Body of pancreas (tissue), 4 donors: ENCODE results near the gene PITPNC1. TPM values are rescaled to one million over a fixed set of nuclear protein-coding genes. Genes with fewer than 3 reads are reported as not detected.

ENCODE experiments used
- ATAC-seq: fragments of 150-250 bp; one replicate; pipeline ENCODE4 v1.9.1; 2016
- DNase-seq, 4 donors: peaks; one replicate each; pipeline ENCODE4 v3.0.0-alpha.2; 2019
- H3K27ac ChIP-seq, 4 donors: fragments of 200-600 bp; sonication (generic); 1 replicate in 3 of 4; 2 replicates in 1 of 4; pipeline versions ENCODE4 v1.5.1 to v1.6.1; 2016 to 2019; ENCODE audit warnings: mild to moderate bottlenecking in 1 of 4, mixed read lengths in 1 of 4, moderate library complexity in 1 of 4
- H3K27me3 ChIP-seq, 2 donors: fragments of 200-600 bp; sonication (generic); one replicate each; pipeline ENCODE4 v1.6.0; 2016; ENCODE audit warnings: mild to moderate bottlenecking in 1 of 2
- H3K36me3 ChIP-seq, 2 donors: fragments of 200-600 bp; sonication (generic); replicated peaks in 1 of 2; 2 replicates each; pipeline ENCODE4 v1.5.1; 2016; ENCODE audit warnings: low read depth in 2 of 2; ENCODE audit not compliant: insufficient read depth in 1 of 2
- H3K4me1 ChIP-seq: fragments of 200-600 bp; sonication (generic); one replicate; pipeline ENCODE4 v1.6.0; 2016
- H3K4me3 ChIP-seq, 2 donors: fragments of 200-600 bp; sonication (generic); 1 replicate in 1 of 2; 2 replicates in 1 of 2; pipeline ENCODE4 v1.5.1; 2016 to 2019
- H3K9me3 ChIP-seq, 3 donors: fragments of 200-600 bp; sonication (generic); 1 replicate in 2 of 3; 2 replicates in 1 of 3; pipeline ENCODE4 v1.5.1; 2016
- POLR2A ChIP-seq, 3 donors: fragments of 450-650 bp; IDR thresholded peaks; one replicate each; pipeline ENCODE4 v1.6.1; 2016; ENCODE audit warnings: antibody characterized with exemption in 3 of 3, mild to moderate bottlenecking in 2 of 3
- WGBS, 2 donors: methylation state at CpG; one replicate each; pipeline ENCODE4 v1.1.5; 2017; 5-methylcytosine and 5-hydroxymethylcytosine counted together
- intact Hi-C: fragments of 100-400 bp; cut with DNase I; formaldehyde crosslinking; loops from one replicate; pipeline ENCODE4 v1.15.1; 2023
- total RNA-seq, 2 donors: library from RNA; depleted of rRNA; stranded (reverse); fragments of >200 nt; gene quantifications; one replicate each; pipeline ENCODE4 v1.1.0, GENCODE V29; 2016
- TF ChIP-seq, protein P1 (sequence below), 7 experiments: fragments of 450-650 bp in 4 of 7; fragments of 200-600 bp in 3 of 7; sonication (generic) in 3 of 7; IDR thresholded peaks; one replicate each; pipeline ENCODE4 v1.5.1; 2016 to 2019; ENCODE audit warnings: antibody characterized with exemption in 7 of 7

The PITPNC1 gene
- total RNA-seq, 2 donors from 2014 or later = 11.9 to 17.5 TPM

DNA sequence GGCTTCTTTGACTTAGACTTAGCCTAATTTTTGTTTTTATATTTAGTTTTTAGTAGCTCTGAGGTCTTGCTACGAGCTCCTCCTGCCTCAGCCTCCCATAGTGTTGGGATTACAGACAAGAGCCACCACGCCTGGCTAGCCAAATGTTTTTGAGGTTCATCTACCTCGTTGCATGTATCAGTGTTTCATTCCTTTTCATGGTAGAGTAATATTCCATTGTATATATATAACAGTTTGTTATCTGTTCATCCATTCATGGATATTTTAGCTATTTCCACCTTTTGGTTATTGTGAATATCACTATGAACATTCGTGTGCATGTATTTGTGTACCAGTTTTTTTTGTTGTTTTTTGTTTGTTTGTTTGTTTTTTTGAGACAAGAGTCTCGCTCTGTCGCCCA, 352.8 kb downstream of the PITPNC1 start:
- no peak overlapping the region for H3K27ac ChIP-seq
- H3K4me3 ChIP-seq = no peak overlapping the region
- intact Hi-C loops = no loop called here
- no peak for ATAC-seq
- DNase-seq = no peak
- TF ChIP-seq, protein P1, sequence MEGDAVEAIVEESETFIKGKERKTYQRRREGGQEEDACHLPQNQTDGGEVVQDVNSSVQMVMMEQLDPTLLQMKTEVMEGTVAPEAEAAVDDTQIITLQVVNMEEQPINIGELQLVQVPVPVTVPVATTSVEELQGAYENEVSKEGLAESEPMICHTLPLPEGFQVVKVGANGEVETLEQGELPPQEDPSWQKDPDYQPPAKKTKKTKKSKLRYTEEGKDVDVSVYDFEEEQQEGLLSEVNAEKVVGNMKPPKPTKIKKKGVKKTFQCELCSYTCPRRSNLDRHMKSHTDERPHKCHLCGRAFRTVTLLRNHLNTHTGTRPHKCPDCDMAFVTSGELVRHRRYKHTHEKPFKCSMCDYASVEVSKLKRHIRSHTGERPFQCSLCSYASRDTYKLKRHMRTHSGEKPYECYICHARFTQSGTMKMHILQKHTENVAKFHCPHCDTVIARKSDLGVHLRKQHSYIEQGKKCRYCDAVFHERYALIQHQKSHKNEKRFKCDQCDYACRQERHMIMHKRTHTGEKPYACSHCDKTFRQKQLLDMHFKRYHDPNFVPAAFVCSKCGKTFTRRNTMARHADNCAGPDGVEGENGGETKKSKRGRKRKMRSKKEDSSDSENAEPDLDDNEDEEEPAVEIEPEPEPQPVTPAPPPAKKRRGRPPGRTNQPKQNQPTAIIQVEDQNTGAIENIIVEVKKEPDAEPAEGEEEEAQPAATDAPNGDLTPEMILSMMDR (IDR thresholded peaks at IDR 0.05) = no peak
- no peak for TF ChIP-seq POLR2A (IDR thresholded peaks at IDR 0.05)
- no peaks in the 10 kb centered on the region for H3K9me3 ChIP-seq
- H3K36me3 ChIP-seq = peaks cover 6 to 37% of the 10 kb centered on the region in 2 donors
- H3K4me1 ChIP-seq = no peaks in the 10 kb centered on the region
- H3K27me3 ChIP-seq = no peaks in the 10 kb centered on the region
- 92 to 93% methylated on average over 6 of the region's 6 CpGs for WGBS, 2 donors

DNA sequence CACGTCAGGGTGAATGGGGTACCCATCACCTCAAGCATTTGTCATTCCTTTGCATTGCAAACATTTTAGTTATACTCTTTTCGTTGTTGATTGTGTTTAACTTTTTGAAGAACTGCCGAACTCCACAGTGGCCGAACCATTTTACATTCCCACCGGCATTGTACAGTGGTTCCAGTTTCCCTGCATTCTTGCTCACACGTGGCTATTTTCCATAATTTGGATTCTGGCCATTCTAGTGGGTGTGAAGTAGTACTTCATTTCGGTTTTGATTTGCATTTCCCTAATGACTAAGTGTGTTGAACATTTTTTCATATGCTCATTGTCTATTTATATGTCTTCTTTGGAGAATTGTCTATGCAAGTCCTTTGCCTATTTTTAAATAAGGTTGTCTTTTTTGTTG, 353.6 kb downstream of the PITPNC1 start:
- H3K4me1 ChIP-seq = no peaks in the 10 kb centered on the region
- TF ChIP-seq POLR2A (IDR thresholded peaks at IDR 0.05) = no peak
- TF ChIP-seq, protein P1 (IDR thresholded peaks at IDR 0.05) = no peak
- H3K27ac ChIP-seq = no peak overlapping the region
- DNase-seq = no peak
- ATAC-seq = no peak
- whole genome bisulfite sequencing, 2 donors = 81 to 82% methylated on average over 7 of the region's 7 CpGs
- H3K27me3 ChIP-seq = no peaks in the 10 kb centered on the region
- H3K36me3 ChIP-seq = peaks cover 6 to 32% of the 10 kb centered on the region in 2 donors
- no peaks in the 10 kb centered on the region for H3K9me3 ChIP-seq
- no peak overlapping the region for H3K4me3 ChIP-seq
- intact Hi-C loops = no loop called here

DNA sequence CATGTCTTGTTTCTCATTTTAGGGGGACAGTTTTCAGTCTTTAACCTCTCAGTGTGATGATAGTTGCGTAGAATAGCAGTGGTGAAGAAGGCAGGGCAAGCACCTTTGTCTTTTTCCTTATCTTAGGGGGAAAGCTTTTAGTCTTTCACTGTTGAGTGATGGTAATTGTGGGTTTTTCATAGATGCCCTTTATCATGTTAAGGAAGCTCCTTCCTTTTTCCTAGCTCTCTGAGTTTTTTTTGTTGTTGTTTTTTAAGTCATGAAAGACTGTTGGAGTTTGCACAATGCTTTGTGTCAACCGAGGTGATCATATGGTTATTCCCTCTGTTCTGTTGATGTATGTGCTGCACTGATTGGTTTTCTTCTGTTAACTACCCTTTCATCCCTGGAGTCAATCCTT, 356.4 kb downstream of the PITPNC1 start:
- peaks cover 8 to 34% of the 10 kb centered on the region in 2 donors for H3K36me3 ChIP-seq

DNA sequence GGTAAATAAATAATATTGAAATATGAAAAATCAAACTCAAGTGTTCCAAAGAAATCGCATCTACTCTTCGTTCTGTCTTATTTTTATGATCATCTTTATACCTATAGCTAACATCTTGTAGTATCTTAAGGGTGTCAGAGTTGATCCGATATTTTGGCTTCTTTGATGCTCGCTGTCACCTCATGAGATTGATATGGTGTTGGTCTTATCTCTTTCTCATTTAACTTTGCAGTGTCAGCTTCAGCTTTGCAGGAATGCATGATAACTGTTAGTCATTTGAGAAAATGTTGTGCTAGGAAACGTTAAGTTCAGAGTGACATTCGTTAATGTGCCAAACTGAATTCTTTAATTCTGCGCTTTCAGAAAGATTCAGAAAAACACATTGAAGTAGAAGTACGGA, 360.1 kb downstream of the PITPNC1 start:
- ATAC-seq = no peak
- intact Hi-C loops = no loop called here
- Histone ChIP-seq H3K36me3 (peaks cover 17 to 41% of the 10 kb centered on the region in 2 donors), H3K4me3 (no peak overlapping the region), H3K9me3 (no peaks in the 10 kb centered on the region), H3K27ac (no peak overlapping the region), H3K27me3 (no peaks in the 10 kb centered on the region), H3K4me1 (no peaks in the 10 kb centered on the region)
- 79 to 80% methylated on average over 8 of the region's 8 CpGs for WGBS, 2 donors
- no peak for DNase-seq
- TF ChIP-seq POLR2A (IDR thresholded peaks at IDR 0.05) = no peak
- TF ChIP-seq, protein P1 (IDR thresholded peaks at IDR 0.05) = no peak

More for the DNA sequence above, 356.4 kb downstream of the PITPNC1 start:
- H3K4me1 ChIP-seq = no peaks in the 10 kb centered on the region
- TF ChIP-seq, protein P1 (IDR thresholded peaks at IDR 0.05) = no peak
- TF ChIP-seq POLR2A (IDR thresholded peaks at IDR 0.05) = no peak
- no peaks in the 10 kb centered on the region for H3K27me3 ChIP-seq
- H3K9me3 ChIP-seq = no peaks in the 10 kb centered on the region
- WGBS, 2 donors = 67 to 83% methylated on average over 2 of the region's 2 CpGs
- ATAC-seq (no peak), DNase-seq (no peak)
- H3K4me3 ChIP-seq = no peak overlapping the region
- H3K27ac ChIP-seq = no peak overlapping the region
- intact Hi-C loops = no loop called here

DNA sequence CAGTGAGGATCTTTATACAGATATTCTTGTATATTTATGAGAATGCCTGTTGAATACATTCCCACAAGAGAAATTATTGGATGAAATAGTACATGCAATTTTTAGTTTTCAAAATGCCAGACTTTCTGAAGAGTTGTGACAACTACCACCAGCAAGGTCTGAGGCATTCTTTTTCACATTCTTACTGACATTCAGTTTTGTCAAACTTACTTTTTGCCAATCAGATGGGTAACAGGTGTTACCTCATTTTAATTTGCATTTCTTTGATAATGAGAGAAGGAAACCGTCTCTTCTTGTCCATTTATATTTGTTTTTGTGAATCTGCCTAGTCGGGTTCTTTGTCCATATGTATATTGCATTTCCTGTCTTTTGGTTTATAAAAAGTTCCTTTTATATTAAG, 364.9 kb downstream of the PITPNC1 start:
- no peak overlapping the region for H3K27ac ChIP-seq
- no peaks in the 10 kb centered on the region for H3K9me3 ChIP-seq
- peaks cover 9 to 43% of the 10 kb centered on the region in 2 donors for H3K36me3 ChIP-seq
- H3K27me3 ChIP-seq = no peaks in the 10 kb centered on the region
- TF ChIP-seq POLR2A (IDR thresholded peaks at IDR 0.05) = no peak
- TF ChIP-seq, protein P1 (IDR thresholded peaks at IDR 0.05) = no peak
- DNase-seq (no peak), ATAC-seq (no peak)
- H3K4me3 ChIP-seq = no peak overlapping the region
- WGBS, 2 donors = 79 to 92% methylated on average over 2 of the region's 2 CpGs
- no peaks in the 10 kb centered on the region for H3K4me1 ChIP-seq
- intact Hi-C loops = no loop called here
